HG03280 (cell line): ENCODE data around the gene DVL3.

Experiments
- ATAC-seq: cut with Tn5 transposase; IDR thresholded peaks from one replicate; pipeline ENCODE4 v1.9.1; 2021; ENCODE audit warnings: mild to moderate bottlenecking, moderate library complexity; ENCODE audit not compliant: unreplicated experiment

DVL3 gene

GRCh38 chr3:184209146-184209923 is 54.2 kb downstream of the DVL3 start:
- no peak for ATAC-seq

- ATAC-seq = no peak
Observed at GRCh38 chr3:184211297-184211696, 56.1 kb downstream of the DVL3 start.

- ATAC-seq = no peak
Observed at GRCh38 chr3:184211718-184212117, 56.5 kb downstream of the DVL3 start.

GRCh38 chr3:184218814-184219213 is 63.6 kb downstream of the DVL3 start:
- ATAC-seq = no peak

GRCh38 chr3:184222521-184222920 is 67.3 kb downstream of the DVL3 start:
- no peak for ATAC-seq
